Daoy (cell line): ENCODE data around the gene STXBP3. TPM values are rescaled to one million over a fixed set of nuclear protein-coding genes. Genes with fewer than 3 reads are reported as not detected.
"Not testable (repeated sequence)": the region's sequence is repeated elsewhere in the genome, so short reads cannot be mapped to it uniquely, and the experiment has no call there.

Experiments used
- DNase-seq: peaks from one replicate; pipeline ENCODE4 v3.0.0-alpha.2; 2015; ENCODE audit warnings: low read depth
- total RNA-seq: library from RNA; depleted of rRNA; stranded (reverse); fragments of >200 nt; shearing (Covaris generic); gene quantifications from 2 replicates; pipeline ENCODE4 v1.2.3, GENCODE V29; 2014

STXBP3 gene
- total RNA-seq, 1 experiment from 2014 or later = 60.2 TPM

DNA sequence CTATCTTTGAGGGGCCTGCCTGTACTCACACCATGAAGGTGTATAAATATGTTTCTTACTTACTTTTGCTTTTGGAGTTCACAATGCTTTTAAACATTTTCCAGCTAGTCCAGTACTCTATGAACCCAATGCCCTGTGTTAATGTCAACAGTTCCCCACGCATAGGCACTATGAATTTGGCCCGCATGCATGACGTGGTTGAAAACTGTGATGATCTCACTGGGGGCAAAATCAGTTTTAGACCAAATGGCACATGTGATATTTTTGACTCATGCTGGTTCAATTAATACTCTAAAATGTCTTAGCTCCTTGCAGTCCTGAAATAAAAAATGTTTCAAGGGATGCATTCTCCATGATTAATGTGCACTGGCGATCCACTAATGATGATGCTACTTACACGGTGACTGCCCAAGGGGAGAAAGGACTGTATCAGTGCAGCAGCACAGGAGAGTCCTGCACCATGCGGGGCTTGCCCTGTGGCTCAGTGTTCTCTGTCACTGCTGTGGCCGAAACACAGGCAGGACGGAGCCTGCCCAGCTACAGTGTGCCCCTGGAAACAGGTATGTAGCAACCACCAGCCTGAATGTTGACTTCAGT is 18.0 kb upstream of the STXBP3 start:
- no peak for DNase-seq

DNA sequence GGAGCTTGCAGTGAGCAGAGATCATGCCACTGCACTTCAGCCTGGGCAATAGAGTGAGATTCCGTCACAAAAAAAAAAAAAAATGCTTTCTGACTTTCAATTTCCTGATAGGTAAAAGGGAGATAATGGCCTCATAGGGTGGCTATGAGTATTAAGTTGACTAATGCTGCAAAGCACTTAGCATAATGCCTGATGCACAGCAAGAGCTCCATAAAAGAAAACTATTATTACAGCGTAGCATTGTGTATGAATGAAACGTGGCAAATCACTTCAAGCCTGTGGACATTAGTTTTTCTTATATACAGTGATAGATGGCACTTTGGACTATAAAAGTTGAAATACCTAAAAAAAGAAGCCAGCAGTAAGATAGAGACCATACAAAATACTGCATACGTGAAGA is 17.0 kb upstream of the STXBP3 start:
- DNase-seq = no peak

DNA sequence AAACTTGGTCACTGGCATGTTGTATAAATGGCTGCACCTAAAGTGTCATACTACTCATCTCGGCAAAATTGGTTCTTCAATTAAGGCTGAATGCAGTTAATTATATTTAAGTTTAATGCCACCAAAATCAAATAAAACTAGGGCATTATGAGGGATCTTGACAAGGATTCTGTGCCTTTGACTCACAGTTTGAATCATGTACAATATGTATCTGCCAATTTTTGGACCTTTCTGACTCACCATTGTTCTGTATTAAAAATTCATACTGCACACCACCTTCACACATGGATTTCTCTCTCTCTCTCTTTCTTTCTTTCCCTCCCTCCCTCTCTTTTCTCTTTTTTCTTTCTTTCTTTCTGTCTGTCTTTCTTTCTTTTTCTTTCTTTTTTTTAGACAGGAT is 14.1 kb upstream of the STXBP3 start:
- DNase-seq = no peak

DNA sequence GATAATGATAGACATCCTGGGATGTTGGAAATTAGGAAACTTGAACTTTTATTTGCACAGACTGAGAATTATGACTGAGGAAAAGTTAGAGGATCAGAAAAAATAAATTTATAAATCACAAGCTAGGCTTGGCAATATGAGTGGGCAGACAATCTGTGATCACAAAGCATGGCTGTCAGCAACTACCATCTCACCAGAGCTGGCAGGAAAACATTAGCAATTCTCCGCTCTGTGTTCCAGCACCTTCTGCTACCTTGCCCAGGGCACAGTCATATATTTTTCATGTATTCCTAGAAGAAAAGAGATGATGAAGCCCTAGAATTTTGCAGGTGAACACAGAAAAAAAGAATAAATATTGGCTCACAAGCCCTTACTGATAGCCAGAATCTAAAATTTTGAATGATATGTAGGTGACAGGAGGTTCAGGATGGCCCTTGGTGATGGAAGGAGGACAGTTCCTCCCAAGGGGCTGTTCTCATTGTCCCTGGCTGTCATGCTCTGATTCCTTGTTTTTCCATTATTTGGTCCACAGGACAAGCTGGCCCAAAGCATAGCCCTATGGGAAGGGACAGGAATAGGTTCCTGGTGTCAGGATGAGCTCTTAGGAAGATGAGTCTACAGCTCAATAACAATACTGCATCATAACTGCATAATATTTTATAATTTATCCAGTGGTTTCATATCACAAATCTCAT is 12.2 kb upstream of the STXBP3 start:
- no peak for DNase-seq

DNA sequence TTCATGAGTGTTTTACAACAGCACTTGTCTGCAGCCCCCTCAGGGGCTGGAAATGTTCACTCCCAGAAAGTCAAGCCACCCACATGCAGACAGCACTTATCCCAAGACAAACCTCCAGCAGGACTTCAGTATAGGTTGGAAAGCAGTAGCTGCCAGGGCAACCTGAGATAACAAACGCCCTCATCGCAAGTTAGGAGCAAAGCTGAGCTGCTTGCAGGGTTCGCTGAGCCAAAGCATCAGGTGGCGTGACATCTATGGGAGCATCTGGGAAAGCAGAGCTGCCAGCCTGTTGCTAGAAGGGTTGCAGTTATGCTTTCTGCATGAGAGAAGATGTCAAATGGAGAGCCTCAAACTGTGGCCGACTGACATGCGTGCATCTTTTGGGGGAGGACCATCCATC is 4.2 kb upstream of the STXBP3 start:
- no peak for DNase-seq

DNA sequence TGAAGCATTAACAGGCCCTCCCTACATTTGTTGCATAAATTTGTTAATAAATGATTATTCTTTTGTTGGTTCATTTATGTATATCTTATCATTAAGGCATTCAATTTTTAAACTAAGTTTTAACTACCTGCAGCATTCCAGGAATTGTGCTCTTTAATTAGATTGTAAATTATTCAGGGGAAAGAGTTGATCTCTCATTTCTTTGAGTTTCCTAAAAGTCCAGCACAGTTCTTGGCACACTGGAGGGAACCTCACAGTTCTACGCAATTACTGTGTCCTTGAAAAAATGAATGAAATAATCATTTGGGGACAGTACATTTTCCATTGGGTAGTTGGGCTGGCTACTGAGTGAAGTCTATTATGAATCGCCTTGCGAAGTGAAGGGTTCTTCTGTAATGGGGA is 493 bp upstream of the STXBP3 start:
- no peak for DNase-seq

DNA sequence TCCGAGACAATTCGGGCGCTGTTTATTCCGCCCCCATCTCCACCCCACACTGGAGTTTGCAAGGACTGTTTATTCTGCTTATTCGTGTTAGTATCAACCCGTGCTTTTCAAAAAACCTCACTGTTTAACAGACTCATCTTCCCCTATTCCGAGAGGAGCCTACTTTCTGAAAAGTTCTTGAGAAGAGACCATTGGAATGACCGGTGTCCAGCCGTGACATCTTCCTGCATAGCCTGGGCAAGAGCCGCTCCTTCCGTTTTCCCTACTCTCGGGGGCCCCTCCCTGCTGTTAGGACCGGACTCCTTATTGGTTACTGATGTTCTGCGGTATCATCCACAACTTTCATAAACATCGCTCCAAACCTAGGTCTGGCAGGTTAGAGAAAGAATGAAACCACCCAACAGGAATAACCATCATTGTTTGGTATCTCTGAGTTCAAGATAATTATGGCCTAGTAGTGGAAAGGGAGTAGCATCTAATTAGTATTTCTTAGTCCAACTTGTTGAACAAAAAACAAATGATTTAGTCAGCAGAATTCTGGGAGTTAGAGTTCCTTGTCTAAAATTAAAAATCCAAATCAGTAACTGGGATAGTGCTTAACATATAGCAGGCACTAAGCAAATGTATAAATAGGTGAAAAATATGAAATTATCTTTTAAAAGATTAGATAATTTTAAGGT is 837 bp downstream of the STXBP3 start:
- peak; percentile 91 for DNase-seq

DNA sequence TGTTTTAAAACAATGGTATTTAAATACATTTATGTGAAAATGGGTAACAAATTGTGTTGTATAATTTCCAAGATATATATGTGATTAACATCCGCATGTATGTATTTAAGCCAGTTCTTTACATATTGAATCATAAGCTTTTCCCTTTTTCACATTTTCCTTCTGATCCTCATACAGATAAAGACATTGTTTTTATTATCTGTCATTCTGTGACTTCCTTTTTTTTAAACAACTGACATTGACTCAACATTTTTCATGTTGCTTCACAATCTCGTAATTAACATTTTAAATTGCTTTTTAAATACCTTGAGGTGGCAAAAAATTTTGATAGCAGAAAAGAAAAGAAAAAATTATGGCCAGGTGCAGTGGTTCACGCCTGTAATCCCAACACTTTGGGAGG is 1.4 kb downstream of the STXBP3 start:
- no peak for DNase-seq

DNA sequence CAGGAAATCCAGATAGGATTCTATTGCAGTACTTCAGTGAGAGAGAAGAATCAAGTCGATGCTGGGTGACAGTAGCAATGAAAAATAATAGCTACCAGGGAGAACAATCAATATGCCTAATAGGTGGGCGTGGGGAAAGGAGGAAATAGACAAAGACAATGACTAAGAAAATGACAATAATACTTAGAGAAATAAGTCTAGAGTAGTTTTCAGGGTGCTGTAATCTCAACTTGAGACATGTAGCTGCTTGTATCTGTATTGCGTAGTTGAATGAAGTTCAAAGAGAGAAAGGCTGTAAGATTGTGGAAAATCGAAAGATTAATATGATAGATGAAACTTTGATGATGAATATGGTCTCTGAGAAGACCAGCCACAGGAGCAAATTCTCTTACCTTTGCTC is 2.6 kb downstream of the STXBP3 start:
- no peak for DNase-seq

DNA sequence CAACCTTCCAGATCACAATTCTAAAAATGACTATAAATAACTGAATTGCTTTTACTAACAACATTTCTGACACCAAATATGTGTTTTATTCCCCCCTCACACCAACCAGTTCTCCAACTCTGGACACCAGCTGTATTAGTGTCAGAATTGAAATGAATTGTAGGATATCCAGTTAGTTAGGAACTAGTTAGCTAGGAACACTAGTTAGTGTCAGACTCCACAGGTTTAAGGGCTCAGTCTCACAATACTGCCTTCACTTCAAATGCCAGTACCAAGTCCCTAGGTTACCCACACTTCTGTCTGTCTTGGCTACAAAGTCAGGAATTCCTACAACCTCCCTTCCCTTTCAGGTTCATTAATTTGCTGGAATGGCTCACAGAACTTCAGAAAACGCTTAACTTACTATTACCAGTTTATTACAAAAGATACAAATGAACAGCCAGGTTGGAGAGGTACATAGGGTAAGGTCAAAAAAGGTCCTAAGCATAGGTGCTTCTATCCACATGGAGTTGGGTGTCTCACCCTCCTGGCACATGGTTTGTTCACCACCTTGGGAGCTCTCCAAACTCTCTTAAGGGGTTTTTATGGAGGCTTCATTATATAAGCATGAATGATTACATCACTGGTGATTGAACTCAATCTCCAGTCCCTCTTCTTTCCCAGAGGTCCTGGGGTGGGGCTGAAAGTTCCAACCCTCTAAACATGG is 4.2 kb downstream of the STXBP3 start:
- no peak for DNase-seq

DNA sequence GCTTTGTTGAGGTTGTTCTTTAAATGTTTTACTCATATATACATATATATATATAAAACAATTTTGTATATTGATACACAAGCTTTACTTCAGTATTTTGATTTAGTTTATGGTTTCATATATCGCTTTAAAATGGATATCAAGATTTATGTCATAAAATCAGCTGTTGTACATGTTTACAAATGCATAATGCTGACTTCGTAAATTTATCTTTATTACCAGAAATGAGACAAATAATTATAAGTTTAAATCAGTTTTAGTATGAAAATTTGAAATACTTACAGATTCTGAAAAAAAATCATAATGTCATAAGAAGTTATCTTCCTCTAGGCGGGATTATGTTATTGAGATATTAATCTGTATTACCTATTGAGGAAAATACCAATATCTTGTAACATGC is 6.9 kb downstream of the STXBP3 start:
- DNase-seq = no peak

DNA sequence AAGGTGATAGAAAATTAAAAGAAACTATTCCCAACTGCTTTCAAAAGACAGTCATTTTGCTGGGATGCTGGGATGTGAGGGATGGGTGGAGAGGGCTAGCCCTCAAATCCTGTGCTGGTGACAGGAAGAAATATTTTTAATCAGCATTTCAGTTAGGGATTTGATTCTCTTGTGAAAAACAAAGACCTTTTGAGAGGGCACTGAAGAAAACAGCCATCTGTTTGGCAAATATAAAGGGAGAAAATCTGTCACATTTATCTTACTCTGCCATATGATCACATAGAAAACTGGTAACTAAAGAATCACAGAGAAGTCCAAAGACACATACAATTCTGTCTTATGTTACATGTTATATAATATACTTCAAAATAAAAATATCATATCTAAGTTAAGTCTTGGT is 12.3 kb downstream of the STXBP3 start:
- DNase-seq = no peak

DNA sequence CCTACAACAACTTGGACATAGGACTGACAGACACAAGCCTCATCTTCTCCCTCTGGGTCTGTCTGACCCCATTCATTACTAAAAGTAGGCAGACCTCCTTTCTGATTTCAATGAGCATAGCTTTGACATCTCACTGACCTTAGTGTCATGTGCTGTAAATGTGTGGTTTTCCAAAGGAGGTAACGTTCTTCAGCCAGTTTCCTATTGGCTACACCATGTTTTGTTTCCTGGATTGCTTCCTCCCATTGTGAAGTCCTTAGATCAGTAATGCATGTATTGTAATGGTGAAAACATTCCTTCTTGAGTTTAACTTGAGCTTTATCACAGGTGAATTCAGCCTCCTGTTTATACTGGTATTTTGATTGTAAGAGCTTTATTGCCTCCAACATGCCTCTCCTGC is 20.6 kb downstream of the STXBP3 start:
- DNase-seq = no peak

DNA sequence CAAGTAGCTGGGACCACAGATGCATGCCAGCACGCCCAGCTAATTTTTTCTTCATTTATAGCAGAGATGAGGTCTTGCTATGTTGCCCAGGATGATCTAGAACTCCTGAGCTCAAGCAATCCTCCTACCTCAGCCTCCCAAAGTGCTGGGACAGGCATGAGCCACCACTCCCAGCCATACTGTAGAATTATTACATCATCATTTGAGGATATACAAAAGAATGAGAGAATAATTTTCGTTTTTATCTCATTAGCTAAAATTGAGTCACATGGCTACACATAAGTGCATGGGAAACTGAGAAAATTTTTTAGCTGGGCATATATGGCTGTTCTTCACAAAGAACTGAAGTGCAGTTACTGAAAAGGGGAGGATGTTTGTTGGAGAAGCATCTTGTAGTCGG is 21.2 kb downstream of the STXBP3 start:
- DNase-seq = no peak

DNA sequence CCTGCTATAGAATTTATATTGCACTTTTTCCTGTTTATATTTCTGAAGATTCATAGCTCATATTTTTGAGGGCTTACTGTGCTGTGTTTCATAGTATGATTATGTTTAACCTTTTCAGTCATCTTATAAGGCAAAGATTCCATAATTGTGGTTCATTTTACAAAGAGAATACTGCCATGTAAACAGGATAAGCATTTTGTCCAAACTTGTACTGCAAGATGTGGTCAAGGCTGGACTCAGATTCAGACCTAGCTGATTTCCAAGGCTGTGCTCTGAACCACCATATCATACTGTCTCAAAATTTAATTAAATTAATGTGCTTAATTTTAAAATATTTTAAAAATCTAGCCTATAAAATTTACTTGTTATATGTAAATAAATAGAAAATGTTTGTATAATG is 31.4 kb downstream of the STXBP3 start:
- DNase-seq = no peak

DNA sequence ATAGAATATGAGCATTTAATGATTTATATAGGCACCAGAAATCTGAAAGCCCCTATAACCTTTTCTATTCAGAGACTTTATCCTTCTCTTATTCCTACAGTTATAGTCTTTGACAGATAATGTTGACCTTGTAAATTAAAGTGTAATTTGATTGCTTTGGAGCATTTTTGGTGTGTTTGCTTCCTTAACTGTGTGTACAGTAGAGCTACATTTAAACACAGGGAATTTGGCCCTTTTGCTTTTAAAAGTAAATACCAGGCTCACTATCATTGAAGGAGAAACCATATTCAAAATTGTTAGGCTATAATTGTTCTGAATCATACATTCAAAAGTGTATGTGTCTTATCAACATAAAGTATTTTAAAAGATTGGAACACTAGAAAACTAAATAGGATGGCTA is 33.0 kb downstream of the STXBP3 start:
- DNase-seq = no peak

DNA sequence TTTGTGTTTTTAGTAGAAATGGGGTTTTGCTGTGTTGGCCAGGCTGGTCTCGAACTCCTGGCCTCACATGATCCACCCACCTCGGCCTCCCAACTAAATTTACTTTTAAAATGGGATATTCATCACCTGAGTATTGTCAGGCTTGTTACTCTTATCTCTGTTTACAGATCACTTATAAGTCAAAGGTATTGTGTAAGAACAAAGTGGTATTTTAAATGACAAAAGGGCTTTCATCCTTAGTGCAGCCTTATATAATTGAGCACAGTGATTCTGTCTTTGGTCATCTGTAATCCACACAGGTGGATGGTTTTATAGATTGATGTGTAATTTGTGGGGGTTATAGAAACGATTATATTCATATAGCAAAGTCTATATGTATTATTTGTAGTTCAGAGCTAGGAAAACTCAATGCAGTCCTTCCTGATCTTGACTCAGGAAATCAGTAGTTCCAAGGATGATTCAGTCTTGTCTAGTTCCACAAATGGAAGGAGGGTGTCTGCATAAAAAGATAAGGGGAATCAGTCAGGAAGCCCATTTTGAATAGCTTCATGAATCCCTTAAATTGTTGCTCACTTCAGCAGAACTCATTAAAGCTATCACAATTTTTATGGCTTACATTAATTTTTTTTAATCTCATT is 34.6 kb downstream of the STXBP3 start:
- DNase-seq = no peak

DNA sequence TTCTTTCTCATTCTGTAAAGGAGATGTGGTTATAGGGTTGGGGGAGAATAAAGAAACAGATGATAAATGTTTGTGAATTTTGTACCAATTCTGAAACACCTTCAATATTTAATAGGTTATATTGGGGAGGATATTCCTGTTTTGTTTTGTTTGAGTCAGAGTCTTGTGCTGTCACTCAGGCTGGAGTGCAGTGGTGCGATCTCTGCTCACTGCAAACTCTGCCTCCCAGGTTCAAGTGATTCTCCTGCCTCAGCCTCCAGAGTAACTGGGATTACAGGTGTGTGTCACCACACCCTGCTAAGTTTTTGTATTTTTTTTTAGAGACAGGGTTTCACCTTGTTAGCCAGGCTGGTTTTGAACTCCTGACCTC is 35.1 kb downstream of the STXBP3 start:
- not testable (repeated sequence) for DNase-seq

DNA sequence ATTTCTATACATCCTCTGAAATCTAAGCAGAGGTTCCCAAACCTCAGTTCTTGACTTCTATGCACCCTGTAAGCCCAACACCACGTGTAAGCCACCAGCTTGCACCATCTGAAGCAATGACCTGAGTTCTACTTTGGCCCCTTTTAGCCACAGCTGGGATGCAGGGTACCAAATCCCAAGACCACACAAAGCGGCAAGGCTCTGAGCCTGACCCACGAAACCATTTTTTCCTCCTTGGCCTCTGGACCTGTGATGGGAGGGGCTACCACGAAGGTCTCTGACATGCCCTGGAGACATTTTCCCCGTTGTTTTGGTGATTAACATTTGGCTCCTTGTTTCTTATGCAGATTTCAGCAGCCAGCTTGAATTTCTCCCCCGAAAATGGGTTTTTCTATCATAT is 38.8 kb downstream of the STXBP3 start:
- DNase-seq = no peak

DNA sequence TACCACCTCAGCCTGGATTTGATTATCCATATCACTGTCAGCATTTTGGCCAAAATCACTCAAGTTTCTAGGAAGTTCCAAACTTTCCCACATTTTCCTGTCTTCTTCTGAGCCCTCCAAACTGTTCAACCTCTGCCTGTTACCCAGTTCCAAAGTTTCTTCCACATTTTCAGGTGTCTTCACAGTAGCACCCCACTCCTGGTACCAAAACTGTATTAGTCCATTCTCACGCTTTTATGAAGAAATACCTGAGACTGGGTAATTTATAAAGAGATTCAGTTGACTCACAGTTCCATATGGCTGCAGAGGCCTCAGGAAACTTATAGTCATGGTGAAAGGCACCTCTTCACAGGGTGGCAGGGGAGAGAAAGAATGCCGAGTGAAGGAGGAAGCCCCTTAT is 39.4 kb downstream of the STXBP3 start:
- no peak for DNase-seq

DNA sequence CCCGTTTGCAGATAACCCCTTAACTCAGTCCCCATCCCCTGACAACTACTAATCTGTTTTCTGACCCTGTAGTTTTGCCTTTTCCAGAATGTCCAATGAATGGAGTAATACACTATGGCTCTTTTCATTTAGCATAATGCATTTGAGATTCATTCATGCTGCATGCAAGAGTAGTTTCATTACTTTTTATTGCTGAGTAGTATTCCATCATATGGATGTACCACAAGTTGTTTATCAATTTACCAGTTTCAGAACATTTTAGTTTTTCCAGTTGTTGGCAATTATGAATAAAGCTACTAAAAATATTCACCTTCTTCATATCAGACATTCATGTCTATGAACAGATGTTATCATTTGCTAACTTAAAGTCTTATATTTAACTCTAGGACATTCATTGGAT is 45.3 kb downstream of the STXBP3 start:
- no peak for DNase-seq

DNA sequence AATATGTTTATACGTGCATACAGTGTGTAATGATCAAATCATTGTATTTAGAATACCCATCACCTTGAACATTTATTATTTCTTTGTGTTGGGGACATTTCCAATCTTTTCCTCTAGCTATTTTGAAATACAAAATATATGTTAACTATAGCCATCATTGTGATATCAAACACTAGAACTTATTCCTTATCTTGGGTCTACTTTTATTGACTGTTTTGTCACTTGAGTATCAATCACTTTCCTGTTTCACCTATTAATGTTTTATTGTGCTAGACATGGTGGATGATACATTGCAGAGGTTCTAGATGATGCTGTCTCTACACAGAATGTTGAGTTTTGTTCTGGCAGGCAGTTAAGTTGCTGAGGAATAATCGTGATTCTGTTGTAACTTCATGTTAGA is 45.9 kb downstream of the STXBP3 start:
- no peak for DNase-seq
